Measurements from ENCODE around the gene PCCA. TPM values are rescaled to one million over a fixed set of nuclear protein-coding genes. Genes with fewer than 3 reads are reported as not detected.

The PCCA gene
- total and polyA plus RNA-seq, 4 donors: 30.1 to 160 (median 76.3) TPM

DNA sequence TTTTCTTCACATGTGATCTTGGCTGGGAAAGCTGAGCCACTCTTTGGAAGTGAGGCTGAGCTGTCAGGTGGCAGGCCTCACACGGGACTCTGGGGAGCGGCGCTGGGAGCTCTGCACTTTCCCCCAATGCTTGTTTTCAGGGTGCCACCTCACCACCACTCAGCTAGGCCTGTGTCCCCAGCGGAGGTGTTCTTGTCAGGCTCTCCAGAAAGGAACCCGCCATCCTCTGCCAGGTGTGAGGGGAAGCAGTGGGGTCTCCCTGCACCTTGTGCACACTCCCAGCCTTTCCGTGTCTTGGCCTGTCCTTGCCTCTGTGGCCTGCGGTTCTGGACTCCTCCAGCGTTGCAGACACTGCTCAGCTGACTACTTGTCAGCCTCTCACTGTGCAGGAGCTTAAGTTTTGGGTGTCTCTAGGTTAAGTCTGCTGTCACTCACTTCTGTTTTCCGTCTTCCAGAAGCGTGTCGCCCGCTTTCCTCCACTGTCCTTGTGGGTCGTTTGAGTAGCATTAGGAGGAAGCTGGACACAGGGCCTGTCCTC, 447.8 kb downstream of the PCCA start (continued):
- TF ChIP-seq ATF3 (IDR thresholded peaks at IDR 0.05): no peak

GRCh38 chr13:100537486-100537885, 448.6 kb downstream of the PCCA start:
- Histone ChIP-seq H3K27me3 (ENCODE audit: control insufficient read depth in 4 of 4, insufficient read depth in 4 of 4, low read length in 3 of 4) (no peaks in the 10 kb centered on the region), H3K4me3 (ENCODE audit: low read depth in 1 of 3, low read length in 3 of 3) (no peak overlapping the region), H3K4me1 (ENCODE audit: control insufficient read depth in 4 of 4, insufficient read depth in 4 of 4, low read length in 3 of 4) (peaks cover 5 to 30% (median 22%) of the 10 kb centered on the region in 4 donors), H3K9ac (ENCODE audit: low read depth in 1 of 2, low read length in 2 of 2) (no peak overlapping the region), H3K27ac (ENCODE audit: low read depth in 1 of 2, low read length in 2 of 2) (no peak overlapping the region), H3K9me3 (ENCODE audit: control insufficient read depth in 4 of 4, low read length in 3 of 4) (no peaks in the 10 kb centered on the region), H3K36me3 (ENCODE audit: control insufficient read depth in 4 of 4, insufficient read depth in 3 of 4, low read depth in 1 of 4, low read length in 3 of 4) (no peaks in the 10 kb centered on the region)
- WGBS: 96% methylated on average over 9 of the region's 9 CpGs
- no peak for TF ChIP-seq RAD21 (IDR thresholded peaks at IDR 0.05)
- no peak for DNase-seq (ENCODE audit: low spot score)

GRCh38 chr13:100537951-100538462, 449.1 kb downstream of the PCCA start:
- Histone ChIP-seq H3K9me3 (ENCODE audit: control insufficient read depth in 4 of 4, low read length in 3 of 4) (no peaks in the 10 kb centered on the region), H3K9ac (ENCODE audit: low read depth in 1 of 2, low read length in 2 of 2) (no peak overlapping the region), H3K27me3 (ENCODE audit: control insufficient read depth in 4 of 4, insufficient read depth in 4 of 4, low read length in 3 of 4) (no peaks in the 10 kb centered on the region), H3K4me3 (ENCODE audit: low read depth in 1 of 3, low read length in 3 of 3) (no peak overlapping the region), H3K36me3 (ENCODE audit: control insufficient read depth in 4 of 4, insufficient read depth in 3 of 4, low read depth in 1 of 4, low read length in 3 of 4) (no peaks in the 10 kb centered on the region), H3K27ac (ENCODE audit: low read depth in 1 of 2, low read length in 2 of 2) (no peak overlapping the region), H3K4me1 (ENCODE audit: control insufficient read depth in 4 of 4, insufficient read depth in 4 of 4, low read length in 3 of 4) (peaks cover 3 to 30% (median 20%) of the 10 kb centered on the region in 4 donors)
- WGBS: 97% methylated on average over 5 of the region's 5 CpGs
- DNase-seq (ENCODE audit: low spot score): no peak
- TF ChIP-seq SP1 (IDR thresholded peaks at IDR 0.05) (no peak), NR2F2 (IDR thresholded peaks at IDR 0.05) (no peak)
- TF ChIP-seq, protein P1, sequence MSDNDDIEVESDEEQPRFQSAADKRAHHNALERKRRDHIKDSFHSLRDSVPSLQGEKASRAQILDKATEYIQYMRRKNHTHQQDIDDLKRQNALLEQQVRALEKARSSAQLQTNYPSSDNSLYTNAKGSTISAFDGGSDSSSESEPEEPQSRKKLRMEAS (IDR thresholded peaks at IDR 0.05): no peak

DNA sequence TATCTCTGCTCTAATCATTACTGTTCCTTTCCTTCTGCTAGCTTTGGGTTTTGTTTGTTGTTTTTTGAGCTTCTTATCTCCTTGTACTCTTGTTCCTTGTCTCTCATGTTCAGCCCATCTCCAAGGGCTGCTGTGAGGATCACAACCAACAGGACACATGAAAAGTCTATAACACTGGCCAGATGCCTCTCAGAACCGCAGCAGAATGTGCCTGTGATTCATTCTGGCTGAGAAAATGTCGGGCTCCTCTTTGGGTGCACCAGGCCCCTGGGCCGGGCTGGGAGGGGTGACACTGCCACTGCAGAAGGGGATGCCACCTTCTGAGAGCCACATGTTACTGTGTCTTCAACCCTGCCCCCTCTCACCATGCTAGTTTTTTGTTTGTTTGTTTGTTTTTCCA, 451.7 kb downstream of the PCCA start:
- no peaks in the 10 kb centered on the region for H3K27me3 ChIP-seq (ENCODE audit: control insufficient read depth in 4 of 4, insufficient read depth in 4 of 4, low read length in 3 of 4)
- no peak overlapping the region for H3K27ac ChIP-seq (ENCODE audit: low read depth in 1 of 2, low read length in 2 of 2)
- no peak for DNase-seq (ENCODE audit: low spot score)
- H3K9ac ChIP-seq (ENCODE audit: low read depth in 1 of 2, low read length in 2 of 2): no peak overlapping the region
- H3K36me3 ChIP-seq (ENCODE audit: control insufficient read depth in 4 of 4, insufficient read depth in 3 of 4, low read depth in 1 of 4, low read length in 3 of 4): no peaks in the 10 kb centered on the region
- 93% methylated on average over 3 of the region's 3 CpGs for WGBS
- TF ChIP-seq, protein P2, sequence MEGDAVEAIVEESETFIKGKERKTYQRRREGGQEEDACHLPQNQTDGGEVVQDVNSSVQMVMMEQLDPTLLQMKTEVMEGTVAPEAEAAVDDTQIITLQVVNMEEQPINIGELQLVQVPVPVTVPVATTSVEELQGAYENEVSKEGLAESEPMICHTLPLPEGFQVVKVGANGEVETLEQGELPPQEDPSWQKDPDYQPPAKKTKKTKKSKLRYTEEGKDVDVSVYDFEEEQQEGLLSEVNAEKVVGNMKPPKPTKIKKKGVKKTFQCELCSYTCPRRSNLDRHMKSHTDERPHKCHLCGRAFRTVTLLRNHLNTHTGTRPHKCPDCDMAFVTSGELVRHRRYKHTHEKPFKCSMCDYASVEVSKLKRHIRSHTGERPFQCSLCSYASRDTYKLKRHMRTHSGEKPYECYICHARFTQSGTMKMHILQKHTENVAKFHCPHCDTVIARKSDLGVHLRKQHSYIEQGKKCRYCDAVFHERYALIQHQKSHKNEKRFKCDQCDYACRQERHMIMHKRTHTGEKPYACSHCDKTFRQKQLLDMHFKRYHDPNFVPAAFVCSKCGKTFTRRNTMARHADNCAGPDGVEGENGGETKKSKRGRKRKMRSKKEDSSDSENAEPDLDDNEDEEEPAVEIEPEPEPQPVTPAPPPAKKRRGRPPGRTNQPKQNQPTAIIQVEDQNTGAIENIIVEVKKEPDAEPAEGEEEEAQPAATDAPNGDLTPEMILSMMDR (IDR thresholded peaks at IDR 0.05; ENCODE audit: low read depth, low read length, missing input control): no peak
- TF ChIP-seq SP1 (IDR thresholded peaks at IDR 0.05) (no peak), FOXA1 (IDR thresholded peaks at IDR 0.05) (no peak)
- H3K4me1 ChIP-seq (ENCODE audit: control insufficient read depth in 4 of 4, insufficient read depth in 4 of 4, low read length in 3 of 4): peaks cover 3 to 30% (median 20%) of the 10 kb centered on the region in 4 donors
- H3K4me3 ChIP-seq (ENCODE audit: low read depth in 1 of 3, low read length in 3 of 3): no peak overlapping the region
- no peaks in the 10 kb centered on the region for H3K9me3 ChIP-seq (ENCODE audit: control insufficient read depth in 4 of 4, low read length in 3 of 4)

Data from liver (tissue), 9 donors.